Epithelial cell of proximal tubule (primary cell): Measurements from ENCODE around the gene USP34. TPM values are rescaled to one million over a fixed set of nuclear protein-coding genes. Genes with fewer than 3 reads are reported as not detected.

Experiments
- DNase-seq: peaks from one replicate; pipeline ENCODE4 v3.0.0-alpha.2; 2011; ENCODE audit warnings: low read depth
- H3K4me3 ChIP-seq: 2 replicates; pipeline ENCODE4 v1.5.1; 2011; ENCODE audit warnings: low read depth, mild to moderate bottlenecking, low read length
- CTCF ChIP-seq: conservative IDR thresholded peaks from 2 replicates; pipeline ENCODE4 v1.5.1; 2012; ENCODE audit warnings: low read depth, mild to moderate bottlenecking, low read length
- total RNA-seq: library from RNA; depleted of rRNA; stranded (reverse); fragments of >200 nt; gene quantifications from 2 replicates; pipeline ENCODE4 v1.2.3, GENCODE V29; 2015

USP34 gene
- total RNA-seq, 1 donor from 2014 or later, result 54.1 TPM

- DNase-seq, result no peak
- TF ChIP-seq CTCF, result no peak
- H3K4me3 ChIP-seq, result no peak overlapping the region
Observed at GRCh38 chr2:61340242-61340641, 130.6 kb downstream of the USP34 start.

GRCh38 chr2:61338447-61338846 lies 132.4 kb downstream of the USP34 start:
- no peak for TF ChIP-seq CTCF
- H3K4me3 ChIP-seq, result no peak overlapping the region
- DNase-seq, result no peak

- no peak for TF ChIP-seq CTCF
- H3K4me3 ChIP-seq, result no peak overlapping the region
- DNase-seq, result no peak
Observed at GRCh38 chr2:61335187-61335586, 135.7 kb downstream of the USP34 start.

- DNase-seq, result no peak
- H3K4me3 ChIP-seq, result no peak overlapping the region
- no peak for TF ChIP-seq CTCF
Observed at GRCh38 chr2:61334466-61334865, 136.4 kb downstream of the USP34 start.

- no peak for DNase-seq
- no peak overlapping the region for H3K4me3 ChIP-seq
- TF ChIP-seq CTCF, result no peak
Observed at GRCh38 chr2:61328707-61329251, 142.1 kb downstream of the USP34 start.

GRCh38 chr2:61327173-61327572 lies 143.7 kb downstream of the USP34 start:
- H3K4me3 ChIP-seq, result no peak overlapping the region
- DNase-seq, result no peak
- TF ChIP-seq CTCF, result no peak

- DNase-seq, result no peak
- H3K4me3 ChIP-seq, result no peak overlapping the region
- TF ChIP-seq CTCF, result no peak
Observed at GRCh38 chr2:61326423-61326822, 144.5 kb downstream of the USP34 start.
